H1 (cell line): Measurements from ENCODE around the gene PTPRG. TPM values are rescaled to one million over a fixed set of nuclear protein-coding genes. Genes with fewer than 3 reads are reported as not detected.

Experiments
- CTCF ChIA-PET: fragments of 300-600 bp; sonication (Branson Sonifier 250); formaldehyde crosslinking; loops from one replicate; lab custom pipeline; 2021; ENCODE audit not compliant: partially characterized antibody; lab: Charles Lee
- POLR2A ChIA-PET: fragments of 300-600 bp; sonication (Branson Sonifier 250); formaldehyde crosslinking; loops from one replicate; lab custom pipeline; 2021; ENCODE audit warnings: inconsistent platforms; ENCODE audit not compliant: partially characterized antibody; lab: Charles Lee
- DNase-seq, 2 experiments: peaks; one replicate each; pipeline versions ENCODE4 v3.0.0 to v3.0.0-alpha.2; 2010 to 2022; ENCODE audit warnings: low spot score in 2 of 2, low read depth in 1 of 2, mixed read lengths in 1 of 2
- FAIRE-seq: peaks from 2 replicates; lab custom pipeline; 2011; peaks lifted over from hg19 to GRCh38; lab: Jason Lieb, UNC
- H2AFZ ChIP-seq: 2 replicates; pipeline ENCODE4 v1.8.1; 2012; ENCODE audit warnings: low read length, inconsistent platforms
- H2AK5ac ChIP-seq: 2 replicates; pipeline ENCODE4 v1.6.1; 2013; ENCODE audit warnings: low read depth, low read length
- H2BK120ac ChIP-seq: replicated peaks from 2 replicates; pipeline ENCODE3; 2013; ENCODE audit warnings: low read depth, low read length, inconsistent platforms
- H2BK12ac ChIP-seq: 2 replicates; pipeline ENCODE4 v1.6.1; 2013; ENCODE audit warnings: low read depth, low read length
- H2BK15ac ChIP-seq: 2 replicates; pipeline ENCODE4 v1.6.1; 2013; ENCODE audit warnings: low read length
- H2BK20ac ChIP-seq: 2 replicates; pipeline ENCODE4 v1.6.1; 2013; ENCODE audit warnings: low read length
- H2BK5ac ChIP-seq: 2 replicates; pipeline ENCODE4 v1.6.1; 2013; ENCODE audit warnings: low read depth, low read length
- H3K14ac ChIP-seq: 2 replicates; pipeline ENCODE4 v1.6.1; 2013; ENCODE audit warnings: inconsistent platforms; ENCODE audit not compliant: insufficient read length
- H3K18ac ChIP-seq: 2 replicates; pipeline ENCODE4 v1.6.1; 2013; ENCODE audit warnings: low read length; ENCODE audit errors: extremely low read depth
- H3K23ac ChIP-seq: 2 replicates; pipeline ENCODE4 v1.6.1; 2013; ENCODE audit warnings: inconsistent platforms; ENCODE audit not compliant: insufficient read length
- H3K23me2 ChIP-seq: 2 replicates; pipeline ENCODE4 v1.6.1; 2013; ENCODE audit warnings: low read depth, low read length
- H3K27ac ChIP-seq: 2 replicates; pipeline ENCODE4 v1.6.1; 2011; ENCODE audit warnings: low read depth, low read length, inconsistent platforms
- H3K27me3 ChIP-seq, 4 experiments: replicated peaks in 1 of 4; 1 replicate in 1 of 4; 2 replicates in 3 of 4; pipeline versions ENCODE4 v1.6.1 to v1.8.1; 2011 to 2013; ENCODE audit warnings: low read length in 3 of 4, mild to moderate bottlenecking in 3 of 4, inconsistent platforms in 2 of 4, mixed read lengths in 2 of 4, moderate library complexity in 1 of 4; ENCODE audit not compliant: control insufficient read depth in 3 of 4, insufficient read depth in 3 of 4; ENCODE audit errors: extremely low read depth in 1 of 4
- H3K36me3 ChIP-seq, 4 experiments: 2 replicates each; pipeline versions ENCODE4 v1.6.1 to v1.8.1; 2011 to 2013; ENCODE audit warnings: mild to moderate bottlenecking in 4 of 4, low read length in 3 of 4, moderate library complexity in 2 of 4, control low read depth in 1 of 4, inconsistent platforms in 1 of 4; ENCODE audit not compliant: insufficient read depth in 4 of 4, control insufficient read depth in 2 of 4
- H3K4ac ChIP-seq: replicated peaks from 2 replicates; pipeline ENCODE3; 2013; ENCODE audit warnings: low read length, low read depth, mixed read lengths, inconsistent platforms; ENCODE audit not compliant: insufficient read length
- H3K4me1 ChIP-seq, 4 experiments: replicated peaks in 1 of 4; 1 replicate in 1 of 4; 2 replicates in 3 of 4; pipeline versions ENCODE4 v1.6.1 to v1.8.1; 2011 to 2013; ENCODE audit warnings: low read length in 3 of 4, inconsistent platforms in 2 of 4, mixed read lengths in 1 of 4; ENCODE audit not compliant: insufficient read depth in 4 of 4, control insufficient read depth in 3 of 4
- H3K4me2 ChIP-seq, 2 experiments: 2 replicates each; pipeline versions ENCODE4 v1.6.1 to v1.8.1; 2011 to 2013; ENCODE audit warnings: low read depth in 2 of 2, low read length in 2 of 2, control low read depth in 1 of 2, inconsistent platforms in 1 of 2, mild to moderate bottlenecking in 1 of 2; ENCODE audit not compliant: insufficient read depth in 1 of 2
- H3K4me3 ChIP-seq, 4 experiments: fragments of 200-600, 300-600 bp in 1 of 4; sonication (generic), shearing (Covaris generic), sonication (Bioruptor Twin) in 1 of 4; 2 replicates each; pipeline versions ENCODE4 v1.5.1 to v1.8.1; 2011 to 2016; ENCODE audit warnings: low read length in 4 of 4, low read depth in 3 of 4, control low read depth in 2 of 4, inconsistent platforms in 2 of 4, mild to moderate bottlenecking in 2 of 4, mixed read lengths in 1 of 4, moderate library complexity in 1 of 4; ENCODE audit not compliant: insufficient read depth in 2 of 4; ENCODE audit errors: extremely low read depth in 1 of 4
- H3K56ac ChIP-seq: replicated peaks from 2 replicates; pipeline ENCODE3; 2013; ENCODE audit warnings: low read depth, mild to moderate bottlenecking, mixed read lengths, low read length, inconsistent platforms; ENCODE audit not compliant: insufficient read length
- H3K79me1 ChIP-seq: 2 replicates; pipeline ENCODE4 v1.6.1; 2013; ENCODE audit warnings: low read depth, low read length, control low read depth
- H3K79me2 ChIP-seq, 2 experiments: 2 replicates each; pipeline versions ENCODE4 v1.6.1 to v1.8.1; 2012 to 2013; ENCODE audit warnings: low read length in 2 of 2, mild to moderate bottlenecking in 2 of 2, inconsistent platforms in 1 of 2; ENCODE audit not compliant: insufficient read depth in 2 of 2, control insufficient read depth in 1 of 2
- H3K9ac ChIP-seq, 4 experiments: replicated peaks in 1 of 4; 1 replicate in 1 of 4; 2 replicates in 3 of 4; pipeline versions ENCODE4 v1.6.1 to v1.8.1; 2011 to 2013; ENCODE audit warnings: low read depth in 3 of 4, low read length in 3 of 4, control low read depth in 2 of 4, mild to moderate bottlenecking in 2 of 4, moderate library complexity in 2 of 4, inconsistent platforms in 1 of 4; ENCODE audit errors: extremely low read depth in 1 of 4
- H3K9me3 ChIP-seq, 2 experiments: 2 replicates each; pipeline versions ENCODE4 v1.6.1 to v1.8.1; 2012 to 2013; ENCODE audit warnings: mild to moderate bottlenecking in 2 of 2, moderate library complexity in 2 of 2, control low read depth in 1 of 2, inconsistent platforms in 1 of 2, low read depth in 1 of 2, low read length in 1 of 2, mixed read lengths in 1 of 2; ENCODE audit not compliant: insufficient read depth in 2 of 2
- H4K20me1 ChIP-seq, 2 experiments: replicated peaks in 1 of 2; 2 replicates each; pipeline versions ENCODE3 to v1.8.1; 2011 to 2013; ENCODE audit warnings: inconsistent platforms in 2 of 2, low read length in 2 of 2, mild to moderate bottlenecking in 1 of 2; ENCODE audit not compliant: insufficient read depth in 2 of 2, control insufficient read depth in 1 of 2
- H4K5ac ChIP-seq: 2 replicates; pipeline ENCODE4 v1.6.1; 2013; ENCODE audit warnings: low read length, low read depth, mixed read lengths, inconsistent platforms; ENCODE audit not compliant: insufficient read length
- H4K8ac ChIP-seq: 2 replicates; pipeline ENCODE4 v1.8.0; 2013; ENCODE audit warnings: mild to moderate bottlenecking, moderate library complexity, low read length, inconsistent platforms; ENCODE audit not compliant: insufficient read depth; ENCODE audit errors: extremely low read depth
- H4K91ac ChIP-seq: replicated peaks from 2 replicates; pipeline ENCODE3; 2013; ENCODE audit warnings: low read length, mixed read lengths, inconsistent platforms; ENCODE audit not compliant: insufficient read length
- EP300 ChIP-seq, 2 experiments: IDR thresholded peaks; 1 replicate in 1 of 2; 2 replicates in 1 of 2; pipeline ENCODE4 v1.6.1; 2011 to 2012; ENCODE audit warnings: low read depth in 2 of 2, low read length in 2 of 2, mild to moderate bottlenecking in 2 of 2, borderline replicate concordance in 1 of 2, inconsistent platforms in 1 of 2, moderate library complexity in 1 of 2
- JUND ChIP-seq: IDR thresholded peaks from 2 replicates; pipeline ENCODE4 v1.6.1; 2011; ENCODE audit warnings: mild to moderate bottlenecking, improper control_type of control experiment, low read length
- KDM1A ChIP-seq: fragments of 200-600, 300-600 bp; sonication (generic); IDR thresholded peaks from 2 replicates; pipeline ENCODE4 v1.7.1; 2016; ENCODE audit warnings: mild to moderate bottlenecking, low read length, borderline replicate concordance
- WGBS, 2 experiments: shearing (Covaris generic) in 1 of 2; methylation state at CpG; one replicate each; pipeline versions ENCODE4 v1.1.6 to v1.1.7; 2013 to 2015; ENCODE audit warnings: low lambda C conversion rate in 2 of 2, mixed read lengths in 2 of 2, inconsistent platforms in 1 of 2, low coverage in 1 of 2, missing lambda C conversion rate in 1 of 2; ENCODE audit not compliant: insufficient replicate concordance in 2 of 2, insufficient coverage in 1 of 2, insufficient read length in 1 of 2; ENCODE audit errors: extremely low coverage in 1 of 2, missing lambda C conversion rate in 1 of 2; 5-methylcytosine and 5-hydroxymethylcytosine counted together
- polyA plus RNA-seq, 7 experiments: library from polyadenylated mRNA; depleted of rRNA in 3 of 7; stranded (reverse) in 5 of 7; unstranded in 2 of 7; fragments of >200 nt in 5 of 7; fragments of 200-250 nt in 2 of 7; gene quantifications; 1 replicate in 5 of 7; 2 replicates in 1 of 7; 4 replicates in 1 of 7; pipeline versions ENCODE4 v1.2.1 to v1.2.3, GENCODE V29; 2011 to 2013; ENCODE audit warnings: missing spikeins in 2 of 7, mixed read lengths in 2 of 7
- total RNA-seq: library from RNA; stranded (reverse); fragmentation: NEBNext Ultra II Directional; extraction: Animal tissue kit (Norgen Biotek cat#: 25700); gene quantifications from 2 replicates; pipeline ENCODE4 v1.2.1, GENCODE V29; 2021

PTPRG gene
- total and polyA plus RNA-seq, 2 of the 8 experiments (the other 6 are each of a cell fraction or from before 2014, with no cell fraction given): 23.3 to 96.2 TPM

GRCh38 chr3:62084558-62084957 is 523.2 kb downstream of the PTPRG start:
- ChIA-PET POLR2A (no interaction called here), CTCF (interaction anchor here (0.9 to 1.3 kb wide), 2 partner anchors 10 to 104 kb away, joined by 3 to 4 read pairs; no protein-coding TSS in a partner anchor)
- 85% methylated on average over 2 of the region's 2 CpGs; no CpG with 5 or more reads in 1 of the 2 experiments for WGBS, 2 experiments
- Histone ChIP-seq H4K20me1 (no peaks in the 10 kb centered on the region), H2BK12ac (no peak overlapping the region), H2BK15ac (no peak overlapping the region), H3K79me2 (no peaks in the 10 kb centered on the region; a peak in 1 of 4 replicates), H3K27me3 (no peaks in the 10 kb centered on the region), H3K9ac (no peak overlapping the region), H3K79me1 (peaks cover 2% of the 10 kb centered on the region; the same call in 1 of the 2 replicates), H2AK5ac (no peak overlapping the region), H3K23ac (no peak overlapping the region), H3K14ac (no peak overlapping the region), H2AFZ (no peak overlapping the region), H3K36me3 (no peaks in the 10 kb centered on the region), H3K4me2 (no peak overlapping the region), H4K8ac (no peak overlapping the region), H4K5ac (no peak overlapping the region), H3K4me3 (no peak overlapping the region), H2BK5ac (no peak overlapping the region), H3K9me3 (no peaks in the 10 kb centered on the region), H3K27ac (no peak overlapping the region), H2BK120ac (no peak overlapping the region), H3K18ac (no peak overlapping the region), H3K4ac (no peak overlapping the region), H4K91ac (no peak overlapping the region), H3K23me2 (no peaks in the 10 kb centered on the region), H3K56ac (no peak overlapping the region), H2BK20ac (no peak overlapping the region), H3K4me1 (peaks cover 0 to 3% (median 0%) of the 10 kb centered on the region in 4 experiments; a peak in 2 of 7 replicates)
- no peak for DNase-seq
- FAIRE-seq: no peak
- TF ChIP-seq EP300 (IDR thresholded peaks at IDR 0.05; ENCODE audit: borderline replicate concordance in 1 of 2, low read depth in 2 of 2, low read length in 2 of 2) (no peak), KDM1A (no peak), JUND (peak; percentile 71; the same call in 1 of the 2 replicates)
